Naive thymus-derived CD4-positive, alpha-beta T cell (primary cell): Measurements from ENCODE around the gene LRRFIP2. TPM values are rescaled to one million over a fixed set of nuclear protein-coding genes. Genes with fewer than 3 reads are reported as not detected.
A peak's percentile ranks its signal among the peaks of the same experiment; 100 is the strongest.

Experiments
- ATAC-seq: fragments of 150-1000 bp; cut with Tn5 transposase; 2 replicates; pipeline ENCODE4 v1.10.0; 2021; ENCODE audit warnings: mild to moderate bottlenecking, moderate library complexity
- CTCF ChIA-PET: fragments of 350-600 bp; sonication (Branson Sonifier 250); formaldehyde crosslinking; loops from one replicate; lab custom pipeline; 2021; ENCODE audit warnings: antibody characterized with exemption; lab: Charles Lee
- POLR2A ChIA-PET: fragments of 350-600 bp; sonication (Branson Sonifier 250); formaldehyde crosslinking; loops from one replicate; lab custom pipeline; 2021; ENCODE audit warnings: antibody characterized with exemption, inconsistent platforms; lab: Charles Lee
- DNase-seq, 9 donors: peaks; one replicate each; pipeline versions ENCODE4 v3.0.0 to v3.0.0-alpha.2; 2020 to 2022; ENCODE audit warnings: mixed read lengths in 1 of 9
- H3K27ac ChIP-seq: one replicate; pipeline ENCODE4 v1.7.0; 2013; ENCODE audit warnings: mild to moderate bottlenecking, low read depth, low read length, moderate library complexity
- H3K27me3 ChIP-seq, 2 donors: one replicate each; pipeline ENCODE4 v1.7.0; 2013; ENCODE audit warnings: low read length in 2 of 2, mild to moderate bottlenecking in 2 of 2, moderate library complexity in 2 of 2; ENCODE audit not compliant: control insufficient read depth in 2 of 2, insufficient read depth in 2 of 2
- H3K36me3 ChIP-seq, 3 experiments: 1 replicate in 2 of 3; 2 replicates in 1 of 3; pipeline ENCODE4 v1.7.0; 2013; ENCODE audit warnings: low read length in 3 of 3, mild to moderate bottlenecking in 3 of 3, moderate library complexity in 1 of 3; ENCODE audit not compliant: insufficient read depth in 3 of 3, control insufficient read depth in 2 of 3
- H3K4me1 ChIP-seq, 2 donors: one replicate each; pipeline ENCODE4 v1.7.0; 2013; ENCODE audit warnings: low read length in 2 of 2, mild to moderate bottlenecking in 2 of 2, moderate library complexity in 1 of 2; ENCODE audit not compliant: control insufficient read depth in 2 of 2, insufficient read depth in 2 of 2
- H3K4me3 ChIP-seq: 2 replicates; pipeline ENCODE4 v1.7.0; 2013; ENCODE audit warnings: mild to moderate bottlenecking, low read length
- H3K9me3 ChIP-seq, 3 experiments: 1 replicate in 2 of 3; 2 replicates in 1 of 3; pipeline ENCODE4 v1.7.0; 2013; ENCODE audit warnings: low read length in 3 of 3; ENCODE audit not compliant: control insufficient read depth in 2 of 3
- H3K27ac Mint-ChIP-seq, 9 donors: one replicate each; pipeline ENCODE4 v1.8.0; 2020 to 2022; ENCODE audit warnings: mixed read lengths in 9 of 9, mild to moderate bottlenecking in 8 of 9, moderate library complexity in 5 of 9, inconsistent platforms in 2 of 9
- H3K27me3 Mint-ChIP-seq, 5 donors: one replicate each; pipeline ENCODE4 v1.8.0; 2021 to 2022; ENCODE audit warnings: mixed read lengths in 5 of 5, mild to moderate bottlenecking in 1 of 5
- H3K36me3 Mint-ChIP-seq, 5 donors: one replicate each; pipeline ENCODE4 v1.8.0; 2020 to 2022; ENCODE audit warnings: mixed read lengths in 5 of 5, mild to moderate bottlenecking in 3 of 5, inconsistent platforms in 1 of 5
- H3K4me1 Mint-ChIP-seq, 7 donors: one replicate each; pipeline ENCODE4 v1.8.0; 2020 to 2022; ENCODE audit warnings: mixed read lengths in 7 of 7, mild to moderate bottlenecking in 3 of 7, inconsistent platforms in 1 of 7
- H3K4me3 Mint-ChIP-seq, 10 donors: one replicate each; pipeline ENCODE4 v1.8.0; 2020 to 2022; ENCODE audit warnings: mild to moderate bottlenecking in 10 of 10, mixed read lengths in 10 of 10, moderate library complexity in 6 of 10, inconsistent platforms in 2 of 10
- H3K9me3 Mint-ChIP-seq, 11 donors: one replicate each; pipeline ENCODE4 v1.8.0; 2020 to 2022; ENCODE audit warnings: mixed read lengths in 11 of 11, mild to moderate bottlenecking in 4 of 11, inconsistent platforms in 1 of 11, moderate library complexity in 1 of 11
- intact Hi-C, 2 donors: fragments of 100-400 bp; cut with micrococcal nuclease; formaldehyde crosslinking; loops; one replicate each; pipeline ENCODE4 v1.15.1; 2023
- polyA plus RNA-seq, 2 donors: library from polyadenylated mRNA; unstranded; fragments of 300-500 nt; fragmentation: Illumina TruSeq; gene quantifications; one replicate each; pipeline ENCODE4 v1.2.3, GENCODE V29; 2021
- total RNA-seq, 6 experiments: library from RNA in 5 of 6; stranded (reverse) in 5 of 6; gene quantifications; 1 replicate in 5 of 6; 2 replicates in 1 of 6; pipeline ENCODE4 v1.2.3 and lab custom pipeline; 2021 to 2026

LRRFIP2 gene
- total and polyA plus RNA-seq, 7 experiments from 2014 or later = 14.0 to 87.5 (median 26.3) TPM

DNA sequence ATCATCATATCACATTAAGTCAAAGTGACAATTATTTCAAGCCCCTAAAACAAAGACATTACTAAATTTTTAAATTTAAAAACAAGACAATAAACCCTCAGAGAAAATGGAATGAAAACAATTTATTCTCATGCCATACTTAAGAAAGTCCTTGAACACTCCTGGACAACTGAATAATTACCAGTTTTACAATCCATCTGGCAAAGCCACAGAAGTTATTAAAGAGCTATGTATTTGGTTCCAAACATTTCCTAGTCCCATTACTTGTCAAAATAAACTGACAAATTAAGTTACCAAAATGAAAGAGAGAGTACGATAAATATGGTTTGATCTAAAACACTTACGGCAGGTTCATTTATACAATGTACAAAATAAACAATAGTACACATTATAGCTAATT lies 63.2 kb downstream of the LRRFIP2 start:
- Mint-ChIP-seq H3K27ac (no peak overlapping the region), H3K4me1 (no peaks in the 10 kb centered on the region), H3K36me3 (peaks cover 0 to 23% (median 10%) of the 10 kb centered on the region in 5 donors), H3K4me3 (no peak overlapping the region), H3K9me3 (no peaks in the 10 kb centered on the region), H3K27me3 (no peaks in the 10 kb centered on the region)
- no peaks in the 10 kb centered on the region for H3K27me3 ChIP-seq
- POLR2A ChIA-PET = no interaction called here
- no peak overlapping the region for H3K27ac ChIP-seq
- CTCF ChIA-PET = interaction anchor here (0.6 kb wide), 1 partner anchor 132 kb away, joined by 6 read pairs; no protein-coding TSS in a partner anchor
- intact Hi-C loops = no loop called here
- no peaks in the 10 kb centered on the region for H3K9me3 ChIP-seq
- DNase-seq = no peak
- H3K36me3 ChIP-seq = no peaks in the 10 kb centered on the region
- no peak for ATAC-seq
- no peaks in the 10 kb centered on the region for H3K4me1 ChIP-seq
- H3K4me3 ChIP-seq = no peak overlapping the region

DNA sequence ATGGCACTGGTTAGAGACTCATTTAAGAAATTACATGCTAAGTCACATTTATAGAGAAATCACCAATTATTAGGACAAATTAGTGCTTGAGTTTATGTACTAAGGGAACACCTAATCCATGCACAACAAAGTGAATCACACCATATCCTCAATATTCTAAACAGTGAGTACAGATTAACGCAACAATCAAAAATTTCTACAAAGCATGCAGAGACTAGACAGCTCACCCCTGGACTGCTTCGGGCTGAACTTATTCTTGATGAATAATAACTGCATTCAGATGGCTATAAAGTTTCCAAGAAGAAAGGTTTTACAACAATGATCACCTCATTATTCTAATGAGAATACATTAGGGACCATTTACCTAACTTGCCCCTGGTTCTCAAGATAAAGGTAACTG lies 66.5 kb downstream of the LRRFIP2 start:
- intact Hi-C loops = no loop called here
- POLR2A ChIA-PET = no interaction called here
- Mint-ChIP-seq H3K4me3 (no peak overlapping the region), H3K36me3 (peaks cover 0 to 19% (median under 1%) of the 10 kb centered on the region in 5 donors), H3K27ac (no peak overlapping the region), H3K27me3 (no peaks in the 10 kb centered on the region), H3K9me3 (no peaks in the 10 kb centered on the region), H3K4me1 (peaks cover 0 to 3% (median 0%) of the 10 kb centered on the region in 7 donors)
- no peak overlapping the region for H3K4me3 ChIP-seq
- CTCF ChIA-PET = no interaction called here
- DNase-seq (no peak), ATAC-seq (no peak)
- no peaks in the 10 kb centered on the region for H3K36me3 ChIP-seq
- no peaks in the 10 kb centered on the region for H3K9me3 ChIP-seq
- H3K4me1 ChIP-seq = no peaks in the 10 kb centered on the region
- no peaks in the 10 kb centered on the region for H3K27me3 ChIP-seq
- no peak overlapping the region for H3K27ac ChIP-seq

DNA sequence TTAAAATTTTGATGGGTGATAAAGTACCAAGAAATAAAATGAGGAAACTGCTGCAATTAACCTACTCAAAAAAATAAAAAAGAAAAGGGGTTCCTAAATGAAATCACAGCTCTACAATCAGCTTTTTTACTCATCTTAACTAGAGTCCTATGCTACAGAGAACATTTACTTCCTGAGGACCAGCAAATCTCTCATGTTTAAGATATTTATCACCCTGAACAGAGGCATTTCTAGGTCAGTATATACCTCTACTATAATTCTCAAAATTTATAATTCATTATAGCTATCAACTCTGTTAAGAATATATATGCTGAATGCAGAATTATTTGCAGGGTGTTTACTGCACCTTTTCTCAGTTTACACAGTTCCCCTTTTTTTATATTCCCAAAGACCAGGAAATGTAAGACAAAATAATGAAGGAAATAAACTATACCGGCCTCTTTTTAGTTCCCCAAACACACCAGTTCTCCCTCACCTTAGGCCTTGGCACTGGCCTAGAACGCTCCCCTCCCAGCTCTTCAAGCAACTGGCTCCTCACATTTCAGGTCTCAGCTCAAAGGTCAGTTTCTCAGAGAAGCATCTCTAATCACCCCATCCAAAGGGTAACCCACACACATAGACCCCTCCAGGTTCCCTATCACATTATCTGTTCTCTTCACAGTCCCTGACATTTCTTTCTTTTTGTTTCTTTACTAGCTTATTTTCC lies 71.1 kb downstream of the LRRFIP2 start:
- Mint-ChIP-seq H3K4me3 (no peak overlapping the region), H3K27ac (no peak overlapping the region), H3K27me3 (no peaks in the 10 kb centered on the region), H3K36me3 (peaks cover 0 to 16% (median 3%) of the 10 kb centered on the region in 5 donors), H3K4me1 (peaks cover 0 to 4% (median 0%) of the 10 kb centered on the region in 7 donors), H3K9me3 (peaks cover 0 to 1% (median 0%) of the 10 kb centered on the region in 11 donors)
- no peak overlapping the region for H3K27ac ChIP-seq
- no peak for ATAC-seq
- no peaks in the 10 kb centered on the region for H3K36me3 ChIP-seq
- H3K4me3 ChIP-seq = no peak overlapping the region
- POLR2A ChIA-PET = no interaction called here
- intact Hi-C loops = no loop called here
- H3K27me3 ChIP-seq = no peaks in the 10 kb centered on the region
- H3K9me3 ChIP-seq = no peaks in the 10 kb centered on the region
- DNase-seq = no peak
- no peaks in the 10 kb centered on the region for H3K4me1 ChIP-seq
- CTCF ChIA-PET = no interaction called here

DNA sequence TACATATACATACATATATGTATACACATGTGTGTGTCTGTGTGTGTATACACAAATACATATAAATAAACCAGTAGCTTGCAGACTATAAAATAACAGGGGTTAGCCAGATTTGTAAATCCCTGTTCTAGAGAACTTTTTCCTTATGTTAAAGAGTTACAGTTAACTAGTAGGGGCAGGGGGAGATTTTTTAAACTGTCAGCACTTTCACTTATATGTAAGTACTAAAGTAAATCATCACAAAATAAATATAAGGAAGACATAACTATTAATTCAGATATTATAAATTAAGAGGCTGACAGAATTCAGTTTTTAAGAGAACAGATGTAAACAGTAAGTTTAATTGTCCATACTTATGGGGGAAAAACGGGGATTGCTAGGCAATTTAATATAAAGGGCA lies 74.0 kb downstream of the LRRFIP2 start:
- H3K27ac ChIP-seq = no peak overlapping the region
- H3K27me3 ChIP-seq = no peaks in the 10 kb centered on the region
- Mint-ChIP-seq H3K9me3 (peaks cover 0 to 1% (median 0%) of the 10 kb centered on the region in 11 donors), H3K36me3 (peaks cover 0 to 19% (median 0%) of the 10 kb centered on the region in 5 donors), H3K4me1 (peaks cover 0 to 4% (median 0%) of the 10 kb centered on the region in 7 donors), H3K27ac (no peak overlapping the region), H3K4me3 (no peak overlapping the region), H3K27me3 (no peaks in the 10 kb centered on the region)
- CTCF ChIA-PET = no interaction called here
- POLR2A ChIA-PET = no interaction called here
- no peak for ATAC-seq
- intact Hi-C loops = no loop called here
- H3K4me3 ChIP-seq = no peak overlapping the region
- no peaks in the 10 kb centered on the region for H3K36me3 ChIP-seq
- H3K4me1 ChIP-seq = no peaks in the 10 kb centered on the region
- no peak for DNase-seq
- no peaks in the 10 kb centered on the region for H3K9me3 ChIP-seq

DNA sequence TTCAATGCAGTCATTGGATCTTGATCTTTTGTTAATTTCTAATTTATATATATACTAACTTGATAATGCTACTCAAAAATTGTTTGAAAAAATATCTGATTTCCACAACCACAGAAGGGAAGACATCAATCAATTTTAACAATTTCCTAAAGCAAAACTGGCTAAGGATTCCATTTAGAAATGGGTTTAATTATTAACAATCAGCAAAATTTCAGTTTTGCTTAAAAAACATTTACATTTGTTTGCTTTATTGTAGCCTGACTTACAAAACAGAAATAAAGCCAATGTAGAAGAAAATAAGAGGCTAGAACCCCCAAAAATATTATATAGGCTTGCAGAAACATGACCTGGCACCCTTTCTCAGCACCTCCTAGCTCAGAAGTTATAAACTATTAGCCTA lies 74.9 kb downstream of the LRRFIP2 start:
- no peaks in the 10 kb centered on the region for H3K9me3 ChIP-seq
- Mint-ChIP-seq H3K4me3 (no peak overlapping the region), H3K27ac (no peak overlapping the region), H3K27me3 (no peaks in the 10 kb centered on the region), H3K36me3 (peaks cover 0 to 28% (median 0%) of the 10 kb centered on the region in 5 donors), H3K9me3 (peaks cover 0 to 1% (median 0%) of the 10 kb centered on the region in 11 donors), H3K4me1 (peaks cover 0 to 4% (median 0%) of the 10 kb centered on the region in 7 donors)
- ATAC-seq (no peak), DNase-seq (no peak)
- no peaks in the 10 kb centered on the region for H3K27me3 ChIP-seq
- no peaks in the 10 kb centered on the region for H3K4me1 ChIP-seq
- H3K4me3 ChIP-seq = no peak overlapping the region
- intact Hi-C loops = no loop called here
- POLR2A ChIA-PET = no interaction called here
- CTCF ChIA-PET = no interaction called here
- no peak overlapping the region for H3K27ac ChIP-seq
- H3K36me3 ChIP-seq = no peaks in the 10 kb centered on the region

DNA sequence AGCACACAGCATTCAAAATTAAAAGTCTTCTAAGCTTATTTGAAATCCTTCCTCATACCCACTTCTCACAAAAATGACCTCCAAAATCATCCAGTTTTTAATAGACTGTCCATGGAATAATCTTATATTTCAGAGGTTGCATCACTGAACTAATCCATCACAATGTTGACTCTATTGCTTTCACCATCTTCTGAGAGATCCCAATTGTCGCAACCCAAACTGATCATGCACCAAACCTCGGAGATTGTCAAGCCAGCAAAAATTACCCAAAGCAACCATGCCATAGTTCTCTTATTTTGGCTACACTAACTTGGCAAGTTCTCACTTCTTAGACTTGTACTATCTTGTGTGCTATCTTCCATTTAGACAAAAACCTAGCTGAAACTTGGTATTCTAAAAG lies 75.5 kb downstream of the LRRFIP2 start:
- Histone ChIP-seq H3K9me3 (no peaks in the 10 kb centered on the region), H3K4me3 (no peak overlapping the region), H3K36me3 (no peaks in the 10 kb centered on the region), H3K27me3 (no peaks in the 10 kb centered on the region), H3K27ac (no peak overlapping the region), H3K4me1 (no peaks in the 10 kb centered on the region)
- H3K4me3 Mint-ChIP-seq = no peak overlapping the region
- no peak for ATAC-seq
- POLR2A ChIA-PET = no interaction called here
- H3K9me3 Mint-ChIP-seq = peaks cover 0 to 1% (median 0%) of the 10 kb centered on the region in 11 donors
- no peaks in the 10 kb centered on the region for H3K27me3 Mint-ChIP-seq
- no peak for DNase-seq
- H3K36me3 Mint-ChIP-seq = peaks cover 0 to 30% (median 2%) of the 10 kb centered on the region in 5 donors
- intact Hi-C loops = no loop called here
- H3K27ac Mint-ChIP-seq = peak overlapping the region in 1 of 9 donors; percentile 20
- CTCF ChIA-PET = no interaction called here
- peaks cover 0 to 4% (median 0%) of the 10 kb centered on the region in 7 donors for H3K4me1 Mint-ChIP-seq

DNA sequence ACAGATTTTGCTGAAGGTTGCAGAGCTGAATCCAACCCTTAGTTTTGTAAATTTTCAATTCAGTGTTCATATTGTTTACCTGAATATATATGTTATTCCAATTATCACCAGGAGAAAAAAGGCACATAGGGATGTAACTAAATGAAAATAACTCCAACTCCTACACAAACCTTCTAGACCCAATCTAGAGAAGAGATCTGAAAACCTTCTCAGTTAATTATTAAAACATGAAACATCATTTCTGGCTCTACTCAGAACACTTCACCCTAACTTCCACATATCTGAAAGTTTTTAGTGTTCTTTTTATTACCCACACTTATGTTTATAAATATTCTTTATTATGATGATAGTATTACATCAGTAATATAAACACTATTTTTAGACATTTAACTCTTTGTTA lies 76.6 kb downstream of the LRRFIP2 start:
- peaks cover 0 to 33% (median 9%) of the 10 kb centered on the region in 5 donors for H3K36me3 Mint-ChIP-seq
- no peak overlapping the region for H3K4me3 ChIP-seq
- H3K9me3 Mint-ChIP-seq = peaks cover 0 to 1% (median 0%) of the 10 kb centered on the region in 11 donors
- H3K4me1 Mint-ChIP-seq = peaks cover 0 to 6% (median 0%) of the 10 kb centered on the region in 7 donors
- H3K9me3 ChIP-seq = no peaks in the 10 kb centered on the region
- intact Hi-C loops = no loop called here
- H3K27ac Mint-ChIP-seq = no peak overlapping the region
- no peak overlapping the region for H3K4me3 Mint-ChIP-seq
- POLR2A ChIA-PET = no interaction called here
- no peak overlapping the region for H3K27ac ChIP-seq
- no peaks in the 10 kb centered on the region for H3K4me1 ChIP-seq
- ATAC-seq (no peak), DNase-seq (no peak)
- H3K27me3 Mint-ChIP-seq = no peaks in the 10 kb centered on the region
- CTCF ChIA-PET = interaction anchor here (0.6 kb wide), 1 partner anchor 64 kb away, joined by 3 read pairs; no protein-coding TSS in a partner anchor
- H3K36me3 ChIP-seq = no peaks in the 10 kb centered on the region
- no peaks in the 10 kb centered on the region for H3K27me3 ChIP-seq
